Heart left ventricle (tissue), 16 donors: Measurements from ENCODE around the gene CCDC82. TPM values are rescaled to one million over a fixed set of nuclear protein-coding genes. Genes with fewer than 3 reads are reported as not detected.

Source experiments
- ATAC-seq, 4 donors: fragments of 200-7000 bp; cut with Tn5 transposase; one replicate each; pipeline ENCODE4 v1.9.1; 2020 to 2022; ENCODE audit warnings: moderate library complexity in 4 of 4, mild to moderate bottlenecking in 3 of 4, moderate number of reproducible peaks in 1 of 4
- DNase-seq, 5 donors: peaks; one replicate each; pipeline ENCODE4 v3.0.0-alpha.2; 2020
- H3K27ac ChIP-seq, 12 donors: fragments of 200-600 bp; sonication (generic) in 4 of 12; one replicate each; pipeline versions ENCODE4 v1.5.0 to v1.8.0; 2016 to 2022; ENCODE audit warnings: mild to moderate bottlenecking in 2 of 12
- H3K27me3 ChIP-seq, 9 donors: fragments of 200-600 bp; sonication (generic) in 2 of 9; one replicate each; pipeline versions ENCODE4 v1.5.1 to v1.8.0; 2016 to 2022; ENCODE audit warnings: mild to moderate bottlenecking in 3 of 9
- H3K36me3 ChIP-seq, 9 donors: fragments of 200-600 bp; sonication (generic) in 2 of 9; one replicate each; pipeline versions ENCODE4 v1.5.0 to v1.8.0; 2018 to 2022; ENCODE audit warnings: mild to moderate bottlenecking in 2 of 9
- H3K4me1 ChIP-seq, 12 donors: fragments of 200-600 bp; sonication (generic) in 4 of 12; one replicate each; pipeline versions ENCODE4 v1.5.0 to v1.8.0; 2016 to 2022; ENCODE audit warnings: mild to moderate bottlenecking in 3 of 12
- H3K4me3 ChIP-seq, 12 donors: fragments of 200-600 bp; sonication (generic) in 4 of 12; one replicate each; pipeline versions ENCODE4 v1.5.0 to v1.8.0; 2017 to 2022; ENCODE audit warnings: mild to moderate bottlenecking in 9 of 12, moderate library complexity in 4 of 12
- H3K9me3 ChIP-seq, 12 donors: fragments of 200-600 bp; sonication (generic) in 4 of 12; one replicate each; pipeline versions ENCODE4 v1.5.0 to v1.8.0; 2016 to 2022; ENCODE audit warnings: mild to moderate bottlenecking in 1 of 12
- POLR2A ChIP-seq, 2 donors: fragments of 450-650 bp; IDR thresholded peaks; one replicate each; pipeline ENCODE4 v1.6.1; 2017; ENCODE audit warnings: antibody characterized with exemption in 2 of 2, mild to moderate bottlenecking in 2 of 2, moderate library complexity in 2 of 2
- WGBS, 4 donors: extraction: QIAGEN DNeasy Blood & Tissue Kit in 2 of 4; methylation state at CpG; one replicate each; pipeline versions ENCODE4 v1.1.5 to v1.1.7; 2013 to 2018; 5-methylcytosine and 5-hydroxymethylcytosine counted together
- intact Hi-C, 10 donors: fragments of 100-400 bp; cut with DNase I; formaldehyde crosslinking; loops; one replicate each; pipeline versions ENCODE4 v1.11.1 to v1.14.2; 2022
- polyA plus RNA-seq, 2 donors: library from polyadenylated mRNA; stranded (reverse); fragments of 200-250 nt; gene quantifications; one replicate each; pipeline ENCODE4 v1.2.3, GENCODE V29; 2013
- total RNA-seq, 9 donors: library from RNA; depleted of rRNA in 2 of 9; stranded (reverse); fragments of >200 nt in 2 of 9; fragmentation: NEBNext Ultra II Directional in 3 of 9; extraction: Animal tissue kit (Norgen Biotek cat#: 25700) in 3 of 9; gene quantifications; one replicate each; pipeline versions ENCODE4 v1.1.0 to v1.2.4, GENCODE V29; 2016 to 2023
- TF ChIP-seq, protein P1 (sequence below), 12 donors: fragments of 200-600 bp; sonication (generic) in 4 of 12; IDR thresholded peaks; one replicate each; pipeline versions ENCODE4 v1.5.0 to v1.8.0; 2018 to 2022; ENCODE audit warnings: antibody characterized with exemption in 12 of 12, mild to moderate bottlenecking in 5 of 12
- donor health status: ischemic (EF 13 %, LVEDD 7.1; RV severe dilation, severe dysfunction).
- donor health status: healthy with polysubstance abuse.
- donor health status: DM: no; HTN: yes; CAD: no.
- donor health status: DM: no; HTN: no; CAD: no.
- donor health status: ischemic (EF 25% LVEDD 6.9; RV normal size, moderate dysfunction).
- donor health status: ischemic (EF 25% LVEDD 5.7; RV mildly dilated, moderate dysfunction).
- donor health status: healthy.
- donor health status: DM: yes; HTN: yes; CAD: no.
- donor health status: ischemic (EF 35%, LVEDD 5.7; RV mildly dilated, moderate dysfunction).
- donor health status: nonischemic (EF 11% LVEDD 7.7; RV severe dilation, severe dysfunction).
- donor health status: DM: yes; HTN: yes; CAD: no.
- donor health status: PGD.
- donor health status: ischemic (EF 29% LVEDD 5.4; RV normal size, mild dysfunction).
- donor health status: nonischemic (EF 23%, LVEDD 6.1; RV moderate dilation, normal function).

CCDC82 gene
- total and polyA plus RNA-seq, 11 donors: 5.4 to 16.4 (median 14.5) TPM

DNA sequence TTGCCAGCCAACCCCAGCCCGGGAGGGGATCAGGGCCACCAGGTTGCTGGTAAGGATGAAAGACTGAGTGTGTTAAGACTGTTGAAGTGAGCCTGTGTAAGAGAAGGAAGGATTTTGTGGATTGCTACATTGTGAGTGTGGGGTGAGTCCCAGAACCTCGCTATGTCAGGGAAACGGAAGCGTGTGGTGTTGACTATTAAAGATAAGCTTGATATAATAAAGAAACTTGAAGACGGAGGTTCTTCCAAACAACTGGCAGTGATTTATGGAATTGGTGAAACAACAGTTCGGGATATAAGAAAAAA is 728 bp upstream of the CCDC82 start:
- Histone ChIP-seq H3K4me3 (peak overlapping the region; percentile 71 to 94 (median 84)), H3K9me3 (no peaks in the 10 kb centered on the region), H3K4me1 (peaks cover 0 to 32% (median 20%) of the 10 kb centered on the region in 12 donors), H3K27ac (peak overlapping the region; percentile 54 to 92 (median 87)), H3K36me3 (peaks cover 0 to 14% (median 0%) of the 10 kb centered on the region in 9 donors), H3K27me3 (no peaks in the 10 kb centered on the region)
- TF ChIP-seq, protein P1, sequence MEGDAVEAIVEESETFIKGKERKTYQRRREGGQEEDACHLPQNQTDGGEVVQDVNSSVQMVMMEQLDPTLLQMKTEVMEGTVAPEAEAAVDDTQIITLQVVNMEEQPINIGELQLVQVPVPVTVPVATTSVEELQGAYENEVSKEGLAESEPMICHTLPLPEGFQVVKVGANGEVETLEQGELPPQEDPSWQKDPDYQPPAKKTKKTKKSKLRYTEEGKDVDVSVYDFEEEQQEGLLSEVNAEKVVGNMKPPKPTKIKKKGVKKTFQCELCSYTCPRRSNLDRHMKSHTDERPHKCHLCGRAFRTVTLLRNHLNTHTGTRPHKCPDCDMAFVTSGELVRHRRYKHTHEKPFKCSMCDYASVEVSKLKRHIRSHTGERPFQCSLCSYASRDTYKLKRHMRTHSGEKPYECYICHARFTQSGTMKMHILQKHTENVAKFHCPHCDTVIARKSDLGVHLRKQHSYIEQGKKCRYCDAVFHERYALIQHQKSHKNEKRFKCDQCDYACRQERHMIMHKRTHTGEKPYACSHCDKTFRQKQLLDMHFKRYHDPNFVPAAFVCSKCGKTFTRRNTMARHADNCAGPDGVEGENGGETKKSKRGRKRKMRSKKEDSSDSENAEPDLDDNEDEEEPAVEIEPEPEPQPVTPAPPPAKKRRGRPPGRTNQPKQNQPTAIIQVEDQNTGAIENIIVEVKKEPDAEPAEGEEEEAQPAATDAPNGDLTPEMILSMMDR (IDR thresholded peaks at IDR 0.05): no peak
- TF ChIP-seq POLR2A (IDR thresholded peaks at IDR 0.05): no peak
- ATAC-seq (peak; percentile 2 to 6 (median 4)), DNase-seq (peak in 1 of 5 donors; percentile 27)
- WGBS, 4 donors: 10 to 11% (median 11%) methylated on average over 6 of the region's 6 CpGs
- intact Hi-C loops: loop anchor here in 7 of 10 donors (5.0 to 10.0 kb wide), 2 partner anchors 553 to 556 kb away; no protein-coding TSS in a partner anchor

DNA sequence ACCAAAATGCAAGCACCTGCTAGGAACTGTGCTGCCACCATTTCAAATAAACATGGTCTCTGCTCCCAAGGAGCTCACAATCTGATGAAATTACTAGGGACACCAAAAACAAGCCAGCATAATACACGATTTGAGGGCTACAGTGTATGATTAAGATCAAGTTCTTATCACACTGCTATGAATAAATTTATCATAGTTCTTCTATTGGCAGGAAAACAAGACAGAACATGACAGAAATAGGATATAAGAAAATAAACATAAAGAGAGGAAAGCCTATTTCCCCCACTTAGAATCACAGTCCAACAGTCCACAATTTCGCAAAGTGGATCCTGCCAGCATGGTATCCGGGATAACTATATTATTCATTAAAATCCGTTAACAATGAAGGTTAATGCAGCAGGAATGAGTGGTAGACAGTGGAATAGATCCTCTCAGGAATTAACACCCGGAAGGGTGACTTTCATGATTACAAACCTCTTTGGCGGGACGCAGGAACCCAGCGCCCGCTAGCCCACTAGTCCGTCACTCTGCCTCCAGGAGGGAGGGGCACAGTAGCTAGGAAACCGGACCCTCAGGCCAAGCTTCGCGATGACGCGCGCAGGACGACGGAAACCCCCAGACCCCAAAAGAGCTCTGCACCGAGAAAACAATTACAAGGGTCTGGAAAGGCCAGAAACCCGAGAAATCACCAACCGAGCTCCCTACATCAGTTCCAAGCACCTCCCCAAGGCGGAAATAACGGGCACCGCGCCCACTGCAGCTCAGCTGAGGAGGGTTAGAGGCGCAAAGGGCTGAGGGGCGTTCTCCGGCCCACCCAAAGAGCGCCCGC is 607 bp downstream of the CCDC82 start:
- intact Hi-C loops: loop anchor here in 2 of 10 donors (2.0 to 5.0 kb wide), 3 partner anchors 332 to 598 kb away; partner anchors contain the start of gene CEP57 (in 1 of the 2)
- Histone ChIP-seq H3K27me3 (no peaks in the 10 kb centered on the region), H3K4me1 (peaks cover 0 to 32% (median 20%) of the 10 kb centered on the region in 12 donors), H3K36me3 (peaks cover 0 to 27% (median 5%) of the 10 kb centered on the region in 9 donors), H3K4me3 (peak overlapping the region; percentile 71 to 94 (median 84)), H3K9me3 (no peaks in the 10 kb centered on the region), H3K27ac (peak overlapping the region; percentile 54 to 92 (median 87))
- TF ChIP-seq POLR2A (IDR thresholded peaks at IDR 0.05): no peak
- TF ChIP-seq, protein P1 (IDR thresholded peaks at IDR 0.05): no peak
- 0 to 1% (median 1%) methylated on average over 21 to 30 of the region's 30 CpGs for WGBS, 4 donors
- DNase-seq: no peak
- ATAC-seq: peak; percentile 25 to 54 (median 38)

GRCh38 chr11:96385187-96385586 is 4.5 kb downstream of the CCDC82 start:
- Histone ChIP-seq H3K27me3 (no peaks in the 10 kb centered on the region), H3K9me3 (no peaks in the 10 kb centered on the region), H3K27ac (no peak overlapping the region), H3K36me3 (peaks cover 0 to 67% (median 33%) of the 10 kb centered on the region in 9 donors), H3K4me1 (peaks cover 0 to 20% (median 12%) of the 10 kb centered on the region in 12 donors), H3K4me3 (no peak overlapping the region)
- ATAC-seq: no peak
- no peak for DNase-seq
- 85 to 92% (median 89%) methylated on average over 2 of the region's 2 CpGs for WGBS, 4 donors
- intact Hi-C loops: loop anchor here in 1 of 10 donors (5.0 kb wide), 1 partner anchor 328 kb away; no protein-coding TSS in a partner anchor
- TF ChIP-seq POLR2A (IDR thresholded peaks at IDR 0.05): no peak
- TF ChIP-seq, protein P1 (IDR thresholded peaks at IDR 0.05): no peak

DNA sequence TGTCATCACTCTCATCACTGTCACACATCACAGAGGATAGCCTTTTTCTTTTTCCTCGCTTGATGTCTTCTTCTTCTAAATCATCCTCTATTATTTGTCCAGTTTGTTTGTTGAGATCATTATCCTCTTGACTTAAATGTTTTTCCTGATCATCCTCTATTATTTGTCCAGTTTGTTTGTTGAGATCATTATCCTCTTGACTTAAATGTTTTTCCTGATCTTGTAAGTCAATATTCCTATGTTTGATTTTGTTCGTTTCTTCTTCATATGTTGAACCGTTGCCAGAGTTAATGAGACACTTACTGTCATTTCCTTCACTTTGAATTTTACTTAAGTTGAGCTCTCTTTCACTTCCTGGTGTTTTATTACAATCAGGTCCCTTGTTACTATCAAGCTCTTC is 5.6 kb downstream of the CCDC82 start:
- Histone ChIP-seq H3K27me3 (no peaks in the 10 kb centered on the region), H3K27ac (no peak overlapping the region), H3K9me3 (no peaks in the 10 kb centered on the region), H3K4me1 (peaks cover 0 to 20% (median 12%) of the 10 kb centered on the region in 12 donors), H3K4me3 (no peak overlapping the region), H3K36me3 (peaks cover 0 to 75% (median 36%) of the 10 kb centered on the region in 9 donors)
- intact Hi-C loops: no loop called here
- TF ChIP-seq, protein P1 (IDR thresholded peaks at IDR 0.05): no peak
- TF ChIP-seq POLR2A (IDR thresholded peaks at IDR 0.05): no peak
- 62 to 80% (median 74%) methylated on average over 3 of the region's 3 CpGs for WGBS, 4 donors
- DNase-seq (no peak), ATAC-seq (no peak)
